ENCODE measurements around the gene HTT.
"Not testable (repeated sequence)": the region's sequence is repeated elsewhere in the genome, so short reads cannot be mapped to it uniquely, and the experiment has no call there.

Gene HTT

DNA sequence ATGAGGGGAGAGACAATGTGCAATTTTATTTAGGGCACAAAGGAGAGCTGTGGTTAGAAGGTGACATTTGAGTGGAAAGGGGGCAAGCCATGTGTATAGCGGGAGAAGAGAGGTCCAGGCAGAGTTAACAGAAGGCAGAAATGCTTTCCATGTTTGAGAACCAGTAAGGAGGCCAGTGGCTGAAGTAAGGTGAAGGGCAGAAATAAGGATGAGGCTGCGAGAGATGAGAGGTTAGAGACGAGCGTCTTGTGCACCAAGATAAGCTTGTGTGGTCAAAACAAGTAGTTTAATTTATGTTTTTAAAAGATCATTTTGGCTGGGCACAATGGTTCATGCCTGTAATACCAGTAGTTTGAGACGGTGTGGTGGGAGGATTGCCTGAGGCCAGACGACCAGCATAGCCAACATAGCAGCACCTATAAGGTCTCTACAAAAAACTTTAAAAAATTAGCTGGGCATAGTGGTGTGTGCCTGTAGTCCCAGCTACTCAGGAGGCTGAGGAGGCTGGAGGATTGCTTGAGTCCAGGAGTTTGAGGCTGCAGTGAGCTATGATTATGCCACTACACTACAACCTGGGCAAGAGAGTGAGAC, 8.5 kb downstream of the HTT start:
- no peak for DNase-seq (ENCODE audit: low read depth)

- no peak for DNase-seq (ENCODE audit: low read depth)
These were observed 9.3 kb downstream of the HTT start for GRCh38 chr4:3083732-3084131.

DNA sequence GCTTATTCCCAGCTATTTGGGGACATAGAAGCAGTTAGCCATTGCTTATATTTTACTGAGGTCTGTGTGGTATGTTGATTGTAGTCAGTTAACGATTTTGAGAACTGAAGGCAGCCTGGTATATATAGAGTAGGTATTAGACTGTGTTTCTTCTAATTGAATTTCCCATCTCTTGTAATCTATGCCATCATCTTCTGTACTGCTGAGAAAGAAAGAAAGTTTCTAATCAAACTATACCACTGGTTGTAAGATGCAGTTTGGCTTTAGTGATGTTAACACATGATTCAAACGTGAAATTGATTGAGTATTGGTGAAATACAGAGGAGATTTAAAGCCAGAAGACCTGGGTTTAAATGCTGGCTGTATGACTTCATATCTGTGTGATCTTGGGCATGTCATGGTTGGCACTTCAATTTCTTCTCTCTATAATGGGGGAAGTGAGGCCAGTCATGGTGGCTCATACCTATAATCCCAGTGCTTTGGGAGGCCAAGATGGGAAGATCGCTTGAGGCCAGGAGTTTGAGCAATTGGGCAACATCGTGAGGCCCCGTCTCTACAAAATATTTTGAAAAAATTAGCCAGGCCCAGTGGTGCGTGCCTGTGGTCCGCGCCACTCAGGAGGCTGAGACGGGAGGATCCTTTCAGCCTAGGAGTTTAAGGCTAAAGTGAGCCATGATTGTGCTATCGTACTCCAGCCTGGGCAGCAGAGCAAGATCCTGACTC, 11.6 kb downstream of the HTT start:
- DNase-seq (ENCODE audit: low read depth): no peak

GRCh38 chr4:3087115-3087797, 12.8 kb downstream of the HTT start:
- DNase-seq (ENCODE audit: low read depth): no peak

DNA sequence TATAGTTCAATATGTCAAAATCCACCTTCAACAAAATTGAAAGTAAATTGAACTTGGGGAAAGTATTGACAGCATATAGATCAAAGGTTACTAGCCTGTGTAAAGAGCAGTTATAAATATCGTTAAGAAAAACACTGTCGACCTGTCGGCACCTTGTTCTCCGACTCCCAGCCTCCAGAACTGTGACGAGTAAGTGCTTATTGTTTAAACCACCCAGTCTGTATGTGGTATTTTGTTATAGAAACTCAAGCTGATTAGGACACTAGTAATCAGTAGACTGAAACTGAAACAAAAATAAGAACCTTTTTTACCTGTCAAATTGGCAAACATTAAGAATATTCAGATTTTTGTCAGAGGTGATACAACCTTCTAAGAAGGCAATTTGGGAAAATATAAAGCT, 17.0 kb downstream of the HTT start:
- DNase-seq (ENCODE audit: low read depth): no peak

DNA sequence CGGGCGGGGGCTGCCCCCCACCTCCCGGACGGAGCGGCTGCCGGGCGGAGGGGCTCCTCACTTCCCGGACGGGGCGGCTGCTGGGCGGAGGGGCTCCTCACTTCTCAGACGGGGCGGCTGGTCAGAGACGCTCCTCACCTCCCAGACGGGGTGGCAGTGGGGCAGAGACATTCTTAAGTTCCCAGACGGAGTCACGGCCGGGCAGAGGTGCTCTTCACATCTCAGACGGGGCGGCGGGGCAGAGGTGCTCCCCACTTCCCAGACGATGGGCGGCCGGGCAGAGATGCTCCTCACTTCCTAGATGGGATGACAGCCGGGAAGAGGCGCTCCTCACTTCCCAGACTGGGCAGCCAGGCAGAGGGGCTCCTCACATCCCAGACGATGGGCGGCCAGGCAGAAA, 20.2 kb downstream of the HTT start:
- not testable (repeated sequence) for DNase-seq (ENCODE audit: low read depth)

DNA sequence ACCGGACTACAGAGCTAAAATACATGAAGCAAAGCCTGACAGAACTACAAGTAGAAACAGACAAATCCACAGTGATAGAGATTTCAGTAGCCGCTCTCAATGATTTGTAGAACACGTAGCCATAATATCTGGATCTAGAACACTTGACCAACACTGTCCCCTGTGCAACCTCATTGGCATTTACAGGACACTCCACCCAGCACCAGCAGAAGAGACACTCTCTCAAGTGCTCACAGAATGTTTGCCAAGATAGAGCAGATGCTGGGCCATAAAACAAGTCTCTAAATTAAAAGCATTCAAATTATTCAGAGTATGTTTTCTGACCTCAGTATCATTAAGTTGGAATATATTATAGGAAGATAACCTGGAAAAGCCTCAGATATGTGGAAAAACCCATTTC, 21.7 kb downstream of the HTT start:
- no peak for DNase-seq (ENCODE audit: low read depth)

GRCh38 chr4:3098346-3098745, 23.9 kb downstream of the HTT start:
- no peak for DNase-seq (ENCODE audit: low read depth)

DNA sequence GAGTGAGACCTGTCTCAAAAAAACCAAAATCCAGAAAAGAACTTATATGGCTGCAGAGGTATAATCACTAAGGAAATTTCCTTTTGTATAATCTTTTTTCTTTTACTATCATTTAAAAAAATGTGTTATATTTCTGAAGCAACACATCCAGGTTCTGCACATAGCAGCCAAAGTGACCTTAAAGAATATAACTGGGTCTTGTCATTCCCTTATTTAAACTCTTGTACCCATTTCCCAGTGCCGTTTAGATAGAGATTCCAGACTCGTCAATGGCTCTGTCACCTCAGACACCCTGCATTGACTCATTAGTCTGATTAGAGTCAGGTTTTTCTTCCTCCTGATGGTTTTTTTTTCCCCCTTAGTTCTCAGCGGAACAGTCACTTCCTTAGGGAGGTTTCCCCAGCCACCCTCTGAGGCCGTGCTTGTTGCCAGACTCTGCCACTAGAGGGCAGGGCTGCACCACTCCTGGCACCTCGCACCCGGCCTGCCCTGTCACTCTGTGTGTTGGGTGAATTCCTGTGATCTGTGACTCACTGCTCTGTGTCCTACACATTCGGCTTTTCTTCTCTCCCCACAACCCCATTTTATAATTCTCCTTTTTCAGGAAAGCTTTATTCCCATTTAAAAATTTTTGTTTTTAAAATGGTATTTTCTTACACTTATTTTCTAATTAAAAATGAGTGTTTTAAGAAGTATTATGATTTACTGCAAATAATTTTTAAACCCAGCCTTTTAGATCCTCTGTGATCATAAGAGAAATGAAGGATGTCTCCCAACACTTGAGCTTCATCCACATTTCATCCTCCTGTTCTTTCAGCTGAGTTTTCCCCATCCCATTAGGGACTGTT, 32.1 kb downstream of the HTT start:
- DNase-seq (ENCODE audit: low read depth): peak; percentile 59

GRCh38 chr4:3107271-3107670, 32.8 kb downstream of the HTT start:
- no peak for DNase-seq (ENCODE audit: low read depth)

- no peak for DNase-seq (ENCODE audit: low read depth)
These were observed 33.2 kb downstream of the HTT start for GRCh38 chr4:3107691-3108121.

- DNase-seq (ENCODE audit: low read depth): no peak
These were observed 33.7 kb downstream of the HTT start for GRCh38 chr4:3108211-3108610.

DNA sequence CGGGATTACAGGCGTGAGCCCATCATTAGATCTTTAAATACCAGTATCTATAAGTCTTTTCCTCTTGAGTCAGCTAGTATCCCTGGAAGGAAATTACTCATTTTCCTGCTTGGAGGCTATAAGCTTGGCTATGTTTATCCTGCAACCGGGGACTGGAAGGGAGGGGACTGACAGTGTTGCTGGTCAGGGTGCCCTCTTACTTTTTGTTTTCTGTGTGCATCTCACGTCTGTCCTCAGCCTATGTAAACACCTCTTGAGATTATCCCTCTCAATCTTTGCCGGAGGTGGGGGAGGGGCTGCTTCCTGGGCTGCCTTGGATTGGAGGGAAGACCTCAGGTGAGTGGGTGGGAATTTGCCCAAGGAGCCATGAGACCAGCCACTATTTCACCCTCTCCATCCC, 37.0 kb downstream of the HTT start:
- no peak for DNase-seq (ENCODE audit: low read depth)

DNA sequence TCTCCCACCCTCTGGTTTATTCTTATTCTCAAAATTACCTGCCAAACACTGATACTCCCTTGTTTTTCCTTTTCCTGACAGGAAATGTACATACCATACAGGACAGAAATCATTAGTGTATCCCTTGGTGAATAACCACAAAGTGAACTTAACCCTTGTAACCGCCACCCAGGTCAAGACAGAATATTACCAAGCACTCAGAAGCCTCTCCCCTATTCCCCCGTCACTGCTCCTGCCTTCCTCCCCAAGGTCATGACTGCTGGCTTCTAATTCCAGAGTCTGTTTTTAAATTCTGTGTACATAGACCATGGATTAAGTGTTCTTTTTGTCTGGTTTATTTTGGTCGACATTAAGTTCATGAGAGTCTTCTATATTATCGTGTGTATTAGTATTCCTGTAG, 37.7 kb downstream of the HTT start:
- no peak for DNase-seq (ENCODE audit: low read depth)

DNA sequence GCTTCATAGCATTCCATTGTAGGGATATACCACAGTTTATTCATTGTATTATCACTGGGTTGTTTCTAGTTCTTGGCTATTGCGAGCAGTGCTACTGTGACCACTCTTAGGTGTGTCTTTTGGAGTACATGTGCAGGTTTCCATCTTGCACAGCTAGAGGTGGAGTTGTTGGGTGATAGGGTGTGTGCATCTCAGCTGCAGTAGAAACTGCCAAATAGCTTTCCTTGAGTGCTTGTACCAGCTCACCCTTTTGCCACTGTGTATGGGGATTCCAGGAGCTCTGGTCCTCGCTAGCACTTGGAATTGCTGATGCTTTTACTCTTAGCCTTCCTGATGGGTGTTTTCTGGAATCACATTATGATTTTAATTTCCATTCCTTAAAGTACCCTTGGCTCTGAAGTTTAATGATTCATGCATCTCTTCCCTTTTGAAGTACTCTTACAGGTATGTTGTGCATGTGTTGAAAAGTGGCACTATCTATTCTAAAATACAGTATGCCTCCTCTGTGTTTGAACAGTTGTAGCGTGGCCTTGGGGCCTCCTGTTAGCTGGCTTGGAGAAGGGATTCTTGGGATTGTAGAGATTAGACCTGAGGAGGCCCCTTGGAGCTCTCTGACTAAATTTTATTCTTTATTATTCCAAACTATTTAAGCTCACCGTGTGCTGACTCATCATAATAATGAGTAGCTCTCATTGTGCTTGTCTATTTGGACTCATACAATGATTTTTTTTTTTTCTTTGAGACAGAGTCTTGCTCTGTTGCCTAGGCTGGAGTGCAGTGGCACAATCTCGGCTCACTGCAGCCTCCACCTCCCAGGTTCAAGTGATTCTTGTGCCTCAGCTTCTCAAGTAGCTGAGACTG, 38.4 kb downstream of the HTT start:
- DNase-seq (ENCODE audit: low read depth): no peak

- DNase-seq (ENCODE audit: low read depth): no peak
These were observed 39.9 kb downstream of the HTT start for GRCh38 chr4:3114377-3114776.

DNA sequence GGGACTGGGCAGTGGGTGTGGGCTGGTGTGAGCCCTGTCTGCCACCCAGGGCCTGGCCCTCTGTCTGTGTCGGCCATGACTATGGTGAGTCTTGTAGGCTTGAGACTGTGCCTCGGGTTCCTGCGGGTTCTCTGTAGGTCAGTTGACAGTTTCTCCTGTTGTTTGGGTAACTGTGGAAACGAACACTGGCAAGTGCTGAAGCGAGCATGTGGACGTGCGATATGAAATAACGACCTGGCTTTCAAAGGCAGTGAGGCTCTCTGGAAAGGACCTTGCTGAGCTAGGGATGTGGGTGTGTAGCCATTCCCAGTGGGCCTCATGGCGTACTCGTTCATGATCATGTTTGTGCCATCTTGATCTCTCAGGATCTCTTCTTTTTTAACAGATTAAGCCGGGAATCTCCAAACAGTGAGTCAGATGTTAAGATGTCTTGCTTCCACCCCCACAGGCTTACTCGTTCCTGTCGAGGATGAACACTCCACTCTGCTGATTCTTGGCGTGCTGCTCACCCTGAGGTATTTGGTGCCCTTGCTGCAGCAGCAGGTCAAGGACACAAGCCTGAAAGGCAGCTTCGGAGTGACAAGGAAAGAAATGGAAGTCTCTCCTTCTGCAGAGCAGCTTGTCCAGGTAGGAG, 41.3 kb downstream of the HTT start:
- DNase-seq (ENCODE audit: low read depth): no peak

DNA sequence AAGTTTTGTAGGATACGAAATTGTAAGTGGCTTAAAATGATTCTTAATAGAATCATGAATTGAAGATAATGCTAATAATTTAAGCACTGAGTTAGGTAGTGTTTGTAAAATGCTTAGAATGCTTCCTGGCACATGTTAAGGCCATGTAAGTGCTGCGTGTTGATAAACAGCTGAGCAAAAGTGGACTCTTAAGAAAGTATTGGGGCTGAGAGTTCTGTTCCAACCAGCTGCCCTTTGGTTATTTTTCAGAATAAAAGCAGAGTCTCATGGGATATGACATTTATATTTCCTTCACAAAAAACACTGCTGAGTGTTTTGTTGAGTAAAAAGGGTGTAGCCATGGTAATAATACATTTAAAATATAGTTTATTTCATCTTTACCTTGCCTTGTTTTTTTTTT, 42.5 kb downstream of the HTT start:
- DNase-seq (ENCODE audit: low read depth): no peak

GRCh38 chr4:3118312-3118711, 43.8 kb downstream of the HTT start:
- no peak for DNase-seq (ENCODE audit: low read depth)

DNA sequence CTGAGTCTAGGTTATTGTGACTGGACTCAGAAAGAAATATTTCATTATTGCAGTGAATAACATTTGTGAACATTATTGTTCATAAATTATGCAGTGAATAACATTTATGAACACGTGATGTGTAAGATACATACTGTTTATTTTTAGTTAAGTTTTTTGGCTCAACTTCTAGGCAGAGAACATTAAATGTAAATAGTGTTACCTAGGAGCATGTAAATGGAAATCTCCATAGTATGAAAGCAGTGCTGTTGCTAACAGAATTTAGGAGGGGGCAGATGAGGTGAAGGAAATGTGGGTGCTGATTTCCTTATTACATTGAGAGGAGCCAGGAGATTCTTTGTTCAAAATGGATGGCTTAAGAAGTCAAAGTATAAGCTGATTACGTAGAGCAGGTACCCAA, 45.0 kb downstream of the HTT start:
- no peak for DNase-seq (ENCODE audit: low read depth)

DNA sequence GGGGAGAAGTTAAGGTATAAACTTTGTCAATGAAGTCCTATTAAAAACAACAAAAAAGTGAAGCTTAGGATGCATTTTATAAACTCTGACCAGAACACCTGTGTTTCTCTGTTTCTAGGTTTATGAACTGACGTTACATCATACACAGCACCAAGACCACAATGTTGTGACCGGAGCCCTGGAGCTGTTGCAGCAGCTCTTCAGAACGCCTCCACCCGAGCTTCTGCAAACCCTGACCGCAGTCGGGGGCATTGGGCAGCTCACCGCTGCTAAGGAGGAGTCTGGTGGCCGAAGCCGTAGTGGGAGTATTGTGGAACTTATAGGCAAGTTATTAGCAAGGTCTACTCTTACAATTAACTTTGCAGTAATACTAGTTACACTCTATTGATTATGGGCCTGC, 46.6 kb downstream of the HTT start:
- DNase-seq (ENCODE audit: low read depth): no peak

Data from T-helper 22 cell (primary cell).